Gastrocnemius medialis (tissue), 4 donors: ENCODE results near the gene ARMS2.

Source experiments
- CTCF ChIP-seq, 5 experiments: fragments of 450-650 bp in 3 of 5; fragments of 200-600 bp in 2 of 5; sonication (generic) in 2 of 5; IDR thresholded peaks in 4 of 5; conservative IDR thresholded peaks in 1 of 5; 1 replicate in 4 of 5; 2 replicates in 1 of 5; pipeline ENCODE4 v1.5.1; 2016 to 2019; ENCODE audit warnings: antibody characterized with exemption in 5 of 5, mild to moderate bottlenecking in 3 of 5, moderate library complexity in 3 of 5
- POLR2A ChIP-seq, 2 donors: fragments of 450-650 bp; IDR thresholded peaks; one replicate each; pipeline ENCODE4 v1.6.1; 2017; ENCODE audit warnings: antibody characterized with exemption in 2 of 2, mild to moderate bottlenecking in 2 of 2, moderate library complexity in 2 of 2

GRCh38 chr10:122497241-122497640 lies 42.8 kb downstream of the ARMS2 start:
- TF ChIP-seq POLR2A (IDR thresholded peaks at IDR 0.05) = no peak
- TF ChIP-seq CTCF (IDR thresholded peaks at IDR 0.05 in 4 of 5, conservative IDR thresholded peaks at IDR 0.05 in 1 of 5) = no peak
